CD4-positive, alpha-beta T cell treated with Interleukin-15 for 4 hours (primary cell): ENCODE measurements around the gene ZNF467.

Experiments used
- DNase-seq: peaks from one replicate; pipeline ENCODE4 v3.0.0-alpha.2; 2020; ENCODE audit warnings: low spot score

The ZNF467 gene, protein sequence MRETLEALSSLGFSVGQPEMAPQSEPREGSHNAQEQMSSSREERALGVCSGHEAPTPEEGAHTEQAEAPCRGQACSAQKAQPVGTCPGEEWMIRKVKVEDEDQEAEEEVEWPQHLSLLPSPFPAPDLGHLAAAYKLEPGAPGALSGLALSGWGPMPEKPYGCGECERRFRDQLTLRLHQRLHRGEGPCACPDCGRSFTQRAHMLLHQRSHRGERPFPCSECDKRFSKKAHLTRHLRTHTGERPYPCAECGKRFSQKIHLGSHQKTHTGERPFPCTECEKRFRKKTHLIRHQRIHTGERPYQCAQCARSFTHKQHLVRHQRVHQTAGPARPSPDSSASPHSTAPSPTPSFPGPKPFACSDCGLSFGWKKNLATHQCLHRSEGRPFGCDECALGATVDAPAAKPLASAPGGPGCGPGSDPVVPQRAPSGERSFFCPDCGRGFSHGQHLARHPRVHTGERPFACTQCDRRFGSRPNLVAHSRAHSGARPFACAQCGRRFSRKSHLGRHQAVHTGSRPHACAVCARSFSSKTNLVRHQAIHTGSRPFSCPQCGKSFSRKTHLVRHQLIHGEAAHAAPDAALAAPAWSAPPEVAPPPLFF

DNA sequence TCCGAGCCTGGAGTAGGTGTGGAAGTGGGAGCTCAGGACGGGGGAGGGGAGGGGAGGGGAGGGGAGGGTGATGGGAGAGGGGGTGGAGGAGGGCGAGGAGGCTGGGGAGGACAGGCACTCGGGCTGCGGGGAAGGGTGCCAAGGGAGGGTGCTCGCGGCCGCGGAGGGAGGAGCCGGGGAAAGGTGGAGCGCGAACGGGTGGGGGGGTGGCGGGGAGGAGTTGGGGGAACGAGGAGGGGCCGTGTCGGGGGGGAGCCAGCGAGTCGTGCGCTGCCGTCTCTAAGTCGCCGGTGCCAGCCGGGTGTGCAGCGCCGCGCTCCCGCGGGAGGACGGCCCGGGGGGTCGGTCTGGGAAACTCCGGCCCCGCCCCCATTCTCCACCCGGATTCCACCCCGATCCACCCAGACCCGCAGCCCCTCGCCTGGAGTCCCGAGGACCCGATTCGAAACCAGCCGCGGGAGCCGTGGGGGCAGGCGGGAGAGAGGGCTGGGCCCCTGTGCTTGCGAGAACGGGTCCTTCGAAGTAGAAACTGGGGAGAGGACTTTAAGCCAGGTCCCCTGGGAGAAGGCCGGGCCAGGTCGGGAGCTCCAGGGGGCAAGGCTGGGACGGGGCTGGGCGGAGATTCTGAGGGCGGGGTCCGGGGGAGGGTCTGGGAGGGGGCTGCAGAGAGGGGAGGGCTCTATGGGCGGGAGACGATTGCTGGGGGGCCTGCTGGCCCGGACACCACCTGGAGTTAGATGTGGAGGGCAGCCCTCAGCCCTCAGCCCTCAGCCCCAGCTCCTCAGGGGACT is at the start of gene ZNF467:
Gene ZNF467 (minus strand): TSS at position 143 of the 791 bp plus-strand sequence. CDS start 2,556 bp downstream, outside the sequence.
- DNase-seq: peak; percentile 42

DNA sequence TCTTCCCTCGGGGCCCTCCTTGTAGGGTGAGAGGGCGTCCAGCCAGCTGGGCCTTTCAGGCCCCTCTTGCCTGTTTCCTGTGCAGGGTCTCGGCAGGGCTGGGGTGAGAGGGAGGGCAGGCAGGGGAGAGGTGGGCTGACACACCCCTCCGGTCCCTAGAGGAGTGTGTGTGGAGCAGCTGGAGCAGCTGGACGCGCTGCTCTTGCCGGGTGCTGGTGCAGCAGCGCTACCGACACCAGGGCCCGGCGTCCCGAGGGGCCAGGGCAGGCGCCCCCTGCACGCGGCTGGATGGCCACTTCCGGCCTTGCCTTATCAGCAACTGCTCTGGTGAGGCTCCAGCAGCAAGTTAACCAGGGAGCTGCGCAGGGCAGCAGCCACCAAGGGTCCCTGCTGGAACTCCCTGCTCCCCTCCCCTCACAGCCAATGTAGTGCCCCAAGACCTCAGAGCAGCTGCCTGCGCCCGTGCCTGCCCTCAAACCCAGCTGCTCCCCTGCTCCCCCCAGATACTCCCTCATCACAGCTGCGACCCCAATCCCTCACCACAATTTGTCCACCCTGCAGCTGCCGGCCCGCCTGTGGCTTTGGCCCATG is 49.1 kb upstream of the ZNF467 start:
- DNase-seq: no peak

DNA sequence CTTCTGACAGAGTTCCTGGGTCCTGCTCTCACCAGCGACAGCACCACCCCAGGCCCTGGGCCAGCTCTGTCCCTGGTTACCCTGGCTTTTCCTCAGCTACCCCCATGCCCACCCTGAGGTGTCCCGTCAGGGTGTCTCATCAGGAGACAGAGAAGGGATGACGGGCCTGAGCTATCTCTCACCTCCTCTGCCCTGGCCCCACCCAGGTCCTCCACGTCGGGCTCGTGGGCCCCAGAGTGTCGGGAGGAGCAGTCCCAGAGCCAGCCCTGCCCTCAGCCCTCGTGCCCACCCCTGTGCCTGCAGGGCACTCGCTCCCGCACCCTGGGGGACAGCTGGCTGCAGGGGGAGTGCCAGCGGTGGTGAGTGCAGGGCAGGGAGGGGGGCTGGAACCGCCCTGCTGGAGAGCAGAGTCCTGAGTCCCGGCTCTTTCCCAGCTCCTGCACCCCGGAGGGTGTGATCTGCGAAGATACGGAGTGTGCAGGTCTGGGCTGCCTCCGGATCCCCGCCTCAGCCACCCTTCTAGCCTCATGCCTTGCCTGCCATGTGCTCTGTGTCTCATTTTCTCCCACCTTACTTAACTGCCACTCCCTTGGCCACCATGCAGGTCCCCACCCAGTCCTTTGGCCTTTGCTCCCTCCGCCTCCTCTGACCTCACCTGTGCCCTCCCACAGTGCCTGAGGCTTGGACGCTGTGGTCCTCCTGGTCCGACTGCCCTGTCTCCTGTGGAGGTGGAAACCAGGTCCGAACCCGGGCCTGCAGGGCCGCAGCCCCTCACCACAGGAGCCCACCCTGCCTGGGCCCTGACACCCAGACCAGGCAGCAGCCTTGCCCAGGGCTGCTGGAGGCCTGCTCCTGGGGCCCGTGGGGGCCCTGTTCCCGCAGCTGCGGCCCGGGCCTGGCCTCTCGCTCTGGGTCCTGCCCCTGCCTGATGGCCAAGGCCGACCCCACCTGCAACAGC is 48.1 kb upstream of the ZNF467 start:
- DNase-seq: no peak

DNA sequence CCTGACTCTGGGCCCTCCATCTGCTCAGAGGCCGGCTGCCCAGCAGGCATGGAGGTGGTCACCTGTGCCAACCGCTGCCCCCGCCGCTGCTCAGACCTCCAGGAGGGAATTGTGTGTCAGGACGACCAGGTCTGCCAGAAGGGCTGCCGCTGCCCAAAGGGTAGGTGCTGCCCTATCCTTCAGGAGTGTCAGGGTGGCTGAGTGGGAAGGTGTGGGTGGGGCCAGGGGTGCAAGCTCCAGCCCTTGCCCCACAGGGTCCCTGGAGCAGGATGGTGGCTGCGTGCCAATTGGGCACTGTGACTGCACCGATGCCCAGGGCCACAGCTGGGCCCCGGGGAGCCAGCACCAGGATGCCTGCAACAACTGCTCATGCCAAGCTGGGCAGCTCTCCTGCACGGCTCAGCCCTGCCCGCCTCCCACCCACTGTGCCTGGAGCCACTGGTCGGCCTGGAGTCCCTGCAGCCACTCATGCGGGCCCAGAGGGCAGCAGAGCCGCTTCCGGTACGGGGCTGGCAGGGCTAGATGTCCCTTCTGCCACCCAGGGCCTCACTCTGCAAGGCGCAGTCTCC is 47.3 kb upstream of the ZNF467 start:
- DNase-seq: no peak

DNA sequence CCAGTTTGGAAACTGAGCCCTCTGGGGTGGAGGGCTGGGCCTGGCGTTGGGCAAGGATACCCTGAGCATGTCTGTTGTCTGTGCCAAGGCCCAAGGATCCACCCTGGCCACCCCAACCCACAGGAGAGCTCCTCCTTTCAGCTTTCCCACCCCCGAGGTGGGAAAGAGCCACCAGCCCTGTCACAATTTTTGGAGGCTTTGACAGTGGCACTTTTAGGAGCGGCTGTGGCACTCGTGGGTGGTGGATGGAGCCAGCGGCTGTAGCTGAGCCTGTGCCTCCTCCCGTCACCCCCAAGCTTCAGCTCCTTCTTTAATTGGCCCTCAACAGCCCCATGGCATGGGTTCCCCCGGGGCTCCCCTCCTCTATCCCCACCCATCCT is 46.6 kb upstream of the ZNF467 start:
- DNase-seq: no peak

DNA sequence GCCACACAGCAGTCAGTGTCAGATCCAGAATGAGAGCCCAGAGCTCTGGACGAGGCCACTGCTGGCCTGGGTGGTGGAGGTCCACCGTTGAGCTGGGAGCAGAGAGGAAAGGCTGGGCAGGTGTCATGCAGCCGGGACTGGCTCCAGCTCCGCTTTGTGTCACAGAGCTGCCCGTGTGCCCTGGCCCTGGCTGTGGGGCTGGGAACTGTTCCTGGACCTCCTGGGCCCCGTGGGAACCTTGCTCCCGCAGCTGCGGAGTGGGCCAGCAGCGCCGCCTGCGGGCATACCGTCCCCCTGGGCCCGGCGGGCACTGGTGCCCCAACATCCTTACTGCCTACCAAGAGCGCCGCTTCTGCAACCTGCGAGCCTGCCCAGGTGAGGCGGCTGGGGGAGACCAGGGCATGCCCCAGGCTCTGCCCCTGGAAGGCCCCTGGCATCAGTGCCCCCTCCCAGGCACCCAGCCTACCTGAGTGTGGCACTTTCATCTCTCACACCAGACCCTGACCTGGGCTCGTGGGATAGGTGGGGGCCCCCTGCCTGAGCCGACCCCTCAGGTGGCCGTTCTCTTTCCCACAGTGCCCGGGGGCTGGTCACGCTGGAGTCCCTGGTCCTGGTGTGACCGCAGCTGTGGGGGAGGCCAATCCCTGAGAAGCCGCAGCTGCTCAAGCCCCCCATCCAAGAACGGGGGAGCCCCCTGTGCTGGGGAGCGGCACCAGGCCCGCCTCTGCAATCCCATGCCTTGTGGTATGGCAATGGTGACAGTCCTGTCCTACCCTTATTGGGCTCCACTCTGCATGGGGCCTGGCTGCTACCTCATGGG is 46.0 kb upstream of the ZNF467 start:
- no peak for DNase-seq

DNA sequence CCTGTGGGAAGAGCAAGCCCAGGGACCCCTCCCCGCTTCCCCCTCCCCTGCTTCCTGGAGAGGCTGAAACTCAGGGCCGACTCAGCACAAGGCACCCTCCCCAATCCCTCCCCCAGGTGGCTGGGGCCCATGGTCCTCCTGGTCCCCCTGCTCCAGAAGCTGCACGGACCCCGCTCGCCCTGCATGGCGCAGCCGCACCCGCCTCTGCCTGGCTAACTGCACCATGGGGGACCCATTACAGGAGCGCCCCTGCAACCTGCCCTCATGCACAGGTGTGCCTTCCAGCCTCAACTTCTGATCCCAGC is 45.1 kb upstream of the ZNF467 start:
- no peak for DNase-seq

DNA sequence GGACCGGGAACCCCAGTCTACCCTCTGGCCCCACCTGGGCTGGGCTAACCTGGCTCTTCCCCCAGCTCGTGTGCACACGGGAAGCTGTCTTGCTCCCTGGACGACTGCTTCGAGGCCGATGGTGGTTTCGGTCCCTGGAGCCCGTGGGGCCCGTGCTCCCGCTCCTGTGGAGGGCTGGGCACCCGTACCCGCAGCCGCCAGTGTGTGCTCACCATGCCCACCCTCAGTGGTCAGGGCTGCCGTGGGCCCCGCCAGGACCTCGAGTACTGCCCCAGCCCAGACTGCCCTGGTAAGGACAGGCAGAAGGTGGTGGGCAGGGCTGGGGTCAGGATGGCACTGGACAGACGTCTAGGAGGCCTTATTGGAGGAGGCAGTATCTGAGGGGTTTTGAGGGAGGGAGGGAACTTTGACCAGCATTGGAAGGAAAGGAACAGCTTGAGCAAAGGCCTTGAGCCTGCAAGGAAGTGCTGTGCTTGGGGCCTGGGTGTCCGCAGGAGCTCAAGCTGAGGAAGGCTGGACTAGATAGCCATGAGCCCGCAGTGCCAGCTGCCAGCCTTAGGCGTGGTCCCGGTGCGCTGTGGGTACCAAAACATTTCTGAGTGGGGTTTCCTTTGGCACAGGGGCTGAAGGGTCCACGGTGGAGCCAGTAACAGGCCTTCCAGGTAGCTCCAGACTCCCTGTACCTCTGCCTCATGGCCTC is 44.6 kb upstream of the ZNF467 start:
- DNase-seq: no peak

DNA sequence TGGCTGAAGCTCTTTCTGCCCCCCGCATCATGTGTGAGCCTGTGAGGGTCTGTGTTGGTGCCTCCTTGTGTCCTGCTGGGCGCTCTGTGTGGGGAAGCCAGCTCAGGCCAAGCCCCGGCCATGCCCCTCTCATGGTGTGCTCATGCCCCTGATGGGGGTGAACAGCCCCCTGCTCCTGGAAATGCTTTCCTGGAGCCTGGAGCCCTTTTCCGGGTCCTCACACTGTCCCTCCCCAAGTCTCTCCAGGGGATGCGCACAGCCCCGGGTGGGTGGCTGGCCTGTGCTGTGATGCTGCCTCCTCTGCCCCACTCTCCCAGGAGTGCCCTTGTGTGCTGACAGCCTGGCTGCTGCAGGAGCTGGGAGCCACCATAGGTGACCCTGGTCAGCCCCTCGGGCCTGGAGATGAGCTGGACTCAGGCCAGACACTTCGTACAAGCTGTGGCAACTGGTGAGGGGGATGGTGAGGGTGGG is 43.9 kb upstream of the ZNF467 start:
- DNase-seq: no peak

DNA sequence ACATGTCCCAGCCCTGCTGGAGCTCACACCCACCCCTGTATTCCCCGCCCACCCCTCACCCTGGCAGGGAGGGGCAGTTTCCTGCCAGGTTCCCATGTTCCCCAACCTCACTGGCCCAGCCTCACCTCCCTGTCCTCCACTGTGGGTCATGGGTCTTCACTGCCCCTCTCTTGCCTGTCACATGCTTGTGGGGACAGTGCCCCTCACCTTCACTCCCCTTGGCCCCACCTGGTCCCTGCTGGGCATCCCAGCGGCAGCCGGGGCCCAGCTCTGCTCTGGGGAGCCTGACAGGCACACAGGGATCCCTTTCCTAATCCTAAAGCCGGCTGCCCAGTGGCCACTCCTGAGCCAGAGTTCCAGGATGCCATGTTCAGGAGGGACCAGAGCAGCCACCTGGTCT is 43.4 kb upstream of the ZNF467 start:
- DNase-seq: no peak

DNA sequence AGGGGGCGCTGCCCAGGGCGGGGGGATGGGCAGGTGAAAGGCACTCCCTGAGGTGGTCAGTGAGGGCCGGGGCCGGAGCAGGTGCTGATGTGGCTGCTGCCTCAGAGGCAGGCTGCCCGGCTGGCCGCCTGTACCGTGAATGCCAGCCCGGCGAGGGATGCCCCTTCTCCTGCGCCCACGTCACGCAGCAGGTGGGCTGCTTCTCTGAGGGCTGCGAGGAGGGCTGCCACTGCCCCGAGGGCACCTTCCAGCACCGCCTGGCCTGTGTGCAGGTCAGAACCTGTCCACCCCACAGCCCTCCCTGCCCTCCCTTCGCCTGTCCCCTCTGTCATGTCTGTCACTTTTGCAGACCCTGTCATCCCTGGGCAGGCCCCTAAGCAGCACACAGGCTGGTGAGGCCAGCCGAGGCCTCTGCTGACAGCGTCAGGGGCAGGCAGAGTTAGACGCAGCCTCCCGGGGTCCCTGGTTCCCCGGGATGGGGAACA is 42.9 kb upstream of the ZNF467 start:
- no peak for DNase-seq

DNA sequence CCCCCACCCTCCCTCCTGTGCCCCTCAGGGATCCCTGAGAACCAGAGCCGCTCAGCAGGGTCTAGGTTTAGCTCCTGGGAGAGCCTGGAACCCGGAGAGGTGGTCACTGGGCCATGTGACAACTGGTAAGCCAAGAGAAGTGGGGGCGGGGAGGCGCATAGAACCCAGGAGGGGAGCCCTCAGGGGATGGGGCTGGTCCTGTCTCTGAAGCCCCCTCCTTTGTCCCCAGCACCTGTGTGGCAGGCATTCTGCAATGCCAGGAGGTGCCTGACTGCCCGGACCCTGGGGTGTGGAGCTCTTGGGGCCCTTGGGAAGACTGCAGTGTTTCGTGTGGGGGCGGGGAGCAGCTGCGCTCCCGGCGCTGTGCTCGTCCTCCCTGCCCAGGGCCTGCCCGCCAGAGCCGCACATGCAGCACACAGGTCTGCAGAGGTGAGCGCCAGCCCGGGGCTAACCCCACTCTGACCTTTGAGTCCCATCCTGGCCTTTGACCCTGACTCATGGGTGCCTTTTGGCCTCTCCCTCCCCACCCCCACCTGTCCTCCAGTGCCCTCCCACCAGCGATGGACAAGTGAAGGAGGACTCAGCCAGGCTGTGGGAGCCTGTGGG is 42.4 kb upstream of the ZNF467 start:
- DNase-seq: no peak

DNA sequence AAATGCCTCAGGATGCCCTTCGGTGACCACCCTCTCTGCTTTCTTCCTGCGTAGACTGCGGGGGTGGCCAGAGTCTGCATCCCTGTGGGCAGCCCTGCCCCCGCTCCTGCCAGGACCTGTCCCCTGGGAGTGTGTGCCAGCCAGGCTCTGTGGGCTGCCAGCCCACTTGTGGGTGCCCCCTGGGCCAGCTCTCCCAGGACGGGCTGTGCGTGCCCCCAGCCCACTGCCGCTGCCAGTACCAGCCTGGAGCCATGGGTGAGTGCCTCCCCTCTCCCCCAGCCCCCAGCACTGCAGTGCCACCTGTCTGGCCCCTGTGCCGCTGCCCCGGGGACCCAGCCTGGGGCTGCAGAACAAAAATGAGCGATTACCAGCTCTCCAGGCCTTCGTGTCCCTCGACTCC is 41.7 kb upstream of the ZNF467 start:
- no peak for DNase-seq

DNA sequence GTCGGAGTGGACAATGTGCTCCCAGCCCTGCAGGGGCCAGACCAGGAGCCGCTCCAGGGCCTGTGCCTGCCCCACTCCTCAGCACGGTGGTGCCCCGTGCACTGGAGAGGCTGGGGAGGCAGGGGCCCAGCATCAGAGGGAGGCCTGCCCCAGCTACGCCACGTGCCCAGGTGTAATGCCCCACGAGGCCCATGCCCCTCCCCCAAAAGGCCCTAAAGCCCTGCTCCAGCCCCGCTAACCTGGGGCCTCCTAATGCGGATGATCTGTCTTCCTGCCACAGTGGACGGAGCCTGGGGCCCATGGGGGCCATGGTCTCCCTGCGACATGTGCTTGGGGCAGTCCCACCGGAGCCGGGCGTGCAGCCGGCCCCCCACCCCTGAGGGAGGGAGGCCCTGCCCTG is 41.1 kb upstream of the ZNF467 start:
- no peak for DNase-seq

DNA sequence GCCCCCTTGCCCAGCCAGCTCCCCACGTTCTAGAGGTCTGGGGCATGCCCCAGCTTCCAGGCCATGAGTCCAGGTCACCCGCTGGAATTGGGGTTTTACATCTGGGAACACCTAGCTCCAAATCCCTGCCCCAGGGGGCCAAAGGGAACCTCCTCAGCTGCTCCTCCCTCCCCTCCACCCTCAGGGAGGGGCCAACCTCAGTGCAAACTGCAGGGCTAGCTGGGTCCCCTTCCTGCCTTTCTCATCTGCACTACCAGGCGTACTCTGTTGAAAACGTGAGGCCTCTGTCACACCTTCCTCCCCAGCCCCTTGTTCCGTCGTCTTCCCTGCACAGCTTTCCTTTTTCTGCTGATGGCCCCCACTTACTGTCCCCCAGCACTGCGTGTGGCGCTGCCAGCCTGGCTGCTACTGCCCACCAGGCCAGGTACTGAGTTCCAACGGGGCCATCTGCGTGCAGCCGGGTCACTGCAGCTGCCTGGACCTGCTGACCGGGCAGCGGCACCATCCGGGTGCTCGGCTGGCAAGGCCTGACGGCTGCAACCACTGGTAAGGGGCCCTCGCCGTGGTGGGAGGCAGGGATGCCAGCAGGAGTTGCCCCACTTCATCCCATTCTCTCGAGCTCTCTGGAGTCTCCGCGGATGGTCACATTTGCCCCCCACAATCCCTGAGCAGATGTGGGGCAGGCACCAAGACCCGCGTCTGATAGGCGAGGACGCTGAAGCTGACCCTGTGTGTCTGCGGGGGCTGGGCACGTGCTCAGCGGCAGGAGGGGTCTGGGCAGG is 40.1 kb upstream of the ZNF467 start:
- no peak for DNase-seq

DNA sequence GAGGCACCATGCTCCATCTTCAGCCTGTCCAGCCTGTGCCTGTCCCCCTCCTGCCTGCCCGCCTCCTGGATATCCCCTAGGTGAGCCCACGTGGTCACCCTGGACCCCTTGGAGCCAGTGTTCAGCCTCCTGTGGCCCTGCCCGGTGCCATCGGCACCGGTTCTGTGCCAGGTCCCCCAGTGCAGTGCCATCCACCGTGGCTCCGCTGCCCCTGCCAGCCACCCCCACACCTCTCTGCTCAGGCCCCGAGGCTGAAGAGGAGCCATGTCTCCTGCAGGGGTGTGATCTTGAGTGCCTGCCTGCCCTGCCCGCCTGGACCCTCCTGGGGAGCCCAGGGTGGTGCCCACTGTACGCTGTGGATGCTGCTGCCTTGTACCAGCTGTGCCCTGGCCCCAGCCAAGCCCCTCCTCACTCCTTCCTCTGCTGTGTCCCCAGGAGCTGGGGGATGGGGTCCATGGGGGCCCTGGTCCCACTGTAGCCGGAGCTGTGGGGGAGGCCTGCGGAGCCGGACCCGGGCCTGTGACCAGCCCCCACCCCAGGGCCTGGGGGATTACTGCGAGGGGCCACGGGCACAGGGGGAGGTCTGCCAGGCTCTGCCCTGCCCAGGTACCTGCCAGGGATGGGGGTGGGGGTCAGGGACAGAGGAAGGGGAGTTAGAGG is 38.6 kb upstream of the ZNF467 start:
- no peak for DNase-seq

DNA sequence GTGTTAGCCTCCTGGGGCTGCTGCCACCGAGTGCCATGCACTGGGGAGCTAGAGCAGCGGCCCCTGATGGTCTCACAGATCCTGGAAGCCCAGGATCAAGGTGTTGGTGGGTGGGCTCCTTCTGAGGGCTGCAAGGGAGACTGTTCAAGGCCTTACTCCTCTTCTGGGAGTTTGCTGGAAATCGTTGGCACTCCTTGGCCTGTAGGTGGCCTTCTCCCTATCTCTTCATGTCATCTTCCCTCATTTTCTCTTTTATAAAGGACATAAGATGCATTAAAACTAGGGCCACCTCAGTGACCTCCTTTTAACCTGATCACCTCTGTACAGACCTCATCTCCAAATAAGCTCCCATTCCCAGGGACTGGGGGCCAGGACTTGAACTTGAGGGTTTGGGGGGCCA is 37.8 kb upstream of the ZNF467 start:
- DNase-seq: no peak

DNA sequence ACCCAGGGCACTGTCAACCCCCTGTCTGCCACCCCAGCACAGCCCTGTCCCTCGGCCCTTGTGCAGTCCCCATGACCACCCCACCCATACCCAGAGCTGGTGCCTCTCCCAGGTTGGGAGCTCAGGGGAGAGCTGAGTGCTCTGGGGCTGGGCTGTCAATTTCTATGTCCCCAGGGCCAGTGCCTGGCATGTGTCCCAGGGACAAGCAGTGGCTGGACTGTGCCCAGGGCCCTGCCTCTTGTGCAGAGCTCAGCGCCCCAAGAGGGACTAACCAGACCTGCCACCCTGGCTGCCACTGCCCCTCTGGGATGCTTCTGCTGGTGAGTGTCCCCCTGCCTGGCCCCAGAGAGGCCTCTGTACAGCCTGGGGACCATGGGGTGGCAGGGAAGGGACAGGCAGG is 35.8 kb upstream of the ZNF467 start:
- DNase-seq: no peak
